GM19467 (cell line): ENCODE data around the gene RHBDL1.

Source experiments
- ATAC-seq: cut with Tn5 transposase; IDR thresholded peaks from one replicate; pipeline ENCODE4 v1.9.1; 2021; ENCODE audit warnings: mild to moderate bottlenecking, moderate library complexity; ENCODE audit not compliant: unreplicated experiment

Gene RHBDL1

DNA sequence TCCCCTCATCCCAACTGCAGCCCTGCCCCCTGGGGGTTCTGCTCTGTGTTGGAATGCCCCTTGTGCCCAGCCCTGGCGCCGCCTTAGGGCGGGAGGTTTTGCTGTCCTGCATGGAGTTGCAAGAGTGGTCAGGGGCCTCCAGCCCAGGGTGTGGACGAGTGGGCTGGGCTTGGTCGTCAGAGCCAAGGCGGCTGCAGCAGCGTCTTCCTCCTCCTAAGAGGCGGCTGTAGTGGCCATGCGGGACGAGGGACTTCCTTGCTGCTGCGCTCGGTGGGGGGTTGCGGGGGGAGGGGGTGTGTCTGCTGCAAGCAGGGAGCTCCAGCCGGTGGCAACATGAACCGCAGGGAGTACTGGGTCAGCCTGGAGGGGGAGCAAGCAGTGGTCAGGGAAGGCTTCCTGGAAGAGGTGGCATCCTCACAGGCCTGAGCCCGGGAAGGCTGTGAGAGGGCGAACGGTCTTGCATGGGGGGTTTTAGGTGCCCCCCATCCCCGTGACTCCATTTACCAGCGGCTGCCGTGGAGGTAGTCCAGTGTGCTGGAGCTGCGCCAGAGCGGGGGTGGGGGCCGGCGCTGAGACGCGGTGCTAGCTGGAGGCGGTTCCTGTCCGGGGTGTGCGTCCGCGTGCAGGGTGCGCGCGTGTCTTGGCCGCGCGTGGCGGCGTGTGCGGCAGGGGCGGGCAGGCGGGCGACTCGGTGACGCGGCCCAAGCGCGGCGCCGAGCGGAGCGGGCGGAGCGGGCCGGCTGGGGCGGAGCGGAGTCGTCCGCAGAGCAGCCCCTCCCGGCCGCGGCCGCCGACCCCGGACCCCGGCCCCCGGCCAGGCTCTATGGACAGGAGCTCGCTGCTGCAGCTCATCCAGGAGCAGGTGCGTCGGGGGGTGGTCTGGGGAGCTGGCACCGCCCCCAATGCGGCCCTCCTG is at the start of gene RHBDL1:
Gene RHBDL1, plus strand, starts transcription at position 704 of the 916 bp plus-strand sequence. Its CDS starts 120 bp downstream, at position 824.
- ATAC-seq: no peak

DNA sequence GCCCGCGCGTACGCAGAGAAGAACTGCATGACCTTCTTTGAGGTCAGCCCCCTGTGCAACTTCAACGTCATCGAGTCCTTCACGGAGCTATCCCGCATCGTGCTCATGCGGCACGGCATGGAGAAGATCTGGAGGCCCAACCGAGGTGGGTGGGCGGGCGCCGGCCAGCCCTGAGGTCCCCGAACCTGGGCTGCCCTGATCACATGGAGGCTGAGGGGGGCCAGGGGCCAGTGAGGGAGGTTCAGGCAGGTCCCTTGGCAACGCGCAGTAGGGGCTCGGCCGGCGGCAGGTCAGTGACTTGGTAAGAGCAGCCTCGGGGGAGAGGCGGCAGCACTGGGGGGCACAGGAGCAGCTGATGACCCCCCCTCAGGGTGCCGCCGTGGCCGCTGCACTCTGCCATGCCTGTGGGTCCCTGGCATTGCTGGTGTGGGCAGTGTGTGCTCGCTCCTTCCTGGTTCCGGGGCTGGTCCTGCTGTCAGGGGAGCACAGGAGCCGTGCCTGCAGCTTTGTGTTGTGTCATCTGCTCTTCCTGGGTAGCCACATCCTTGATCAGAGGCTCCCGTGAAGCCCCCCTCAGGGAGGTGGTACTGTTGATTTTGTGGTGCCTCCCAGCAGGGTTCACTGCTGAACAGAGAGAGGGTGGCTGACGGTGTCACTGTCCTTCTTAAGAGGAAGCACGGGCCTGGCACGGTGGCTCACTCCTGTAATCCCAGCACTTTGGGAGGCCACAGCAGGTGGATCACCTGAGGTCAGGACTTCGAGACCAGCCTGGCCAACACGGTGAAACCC is 49.3 kb upstream of the RHBDL1 start:
- no peak for ATAC-seq

DNA sequence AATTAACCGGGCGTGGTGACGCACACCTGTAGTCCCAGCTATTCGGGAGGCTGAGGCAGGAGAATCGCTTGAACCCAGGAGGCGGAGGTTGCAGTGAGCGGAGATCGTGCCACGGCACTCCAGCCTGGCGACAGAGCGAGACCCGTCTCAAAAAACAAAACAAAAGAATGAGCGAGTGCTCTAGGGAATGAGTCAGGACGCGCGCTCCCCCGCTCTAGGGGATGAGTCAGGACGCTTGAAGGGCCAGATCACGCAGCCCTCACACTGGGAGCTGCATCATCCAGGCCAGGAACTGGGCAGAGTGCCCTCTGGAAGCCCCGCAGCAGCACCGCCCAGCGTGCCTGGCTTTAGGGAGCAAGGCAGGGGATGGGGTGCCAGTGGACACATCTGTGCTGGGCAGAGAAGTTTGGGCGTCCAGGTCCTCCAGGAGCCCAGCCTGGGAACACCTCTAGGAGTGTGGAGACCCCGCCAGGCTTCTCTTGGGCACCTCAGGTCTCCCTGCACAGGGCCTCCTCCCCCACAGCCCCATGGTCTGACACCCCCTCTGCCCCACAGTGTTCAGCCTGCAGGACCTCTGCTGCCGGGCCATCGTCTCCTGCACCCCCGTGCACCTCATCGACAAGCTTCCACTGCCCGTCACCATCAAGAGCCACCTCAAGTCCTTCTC is 48.6 kb upstream of the RHBDL1 start:
- ATAC-seq: no peak

DNA sequence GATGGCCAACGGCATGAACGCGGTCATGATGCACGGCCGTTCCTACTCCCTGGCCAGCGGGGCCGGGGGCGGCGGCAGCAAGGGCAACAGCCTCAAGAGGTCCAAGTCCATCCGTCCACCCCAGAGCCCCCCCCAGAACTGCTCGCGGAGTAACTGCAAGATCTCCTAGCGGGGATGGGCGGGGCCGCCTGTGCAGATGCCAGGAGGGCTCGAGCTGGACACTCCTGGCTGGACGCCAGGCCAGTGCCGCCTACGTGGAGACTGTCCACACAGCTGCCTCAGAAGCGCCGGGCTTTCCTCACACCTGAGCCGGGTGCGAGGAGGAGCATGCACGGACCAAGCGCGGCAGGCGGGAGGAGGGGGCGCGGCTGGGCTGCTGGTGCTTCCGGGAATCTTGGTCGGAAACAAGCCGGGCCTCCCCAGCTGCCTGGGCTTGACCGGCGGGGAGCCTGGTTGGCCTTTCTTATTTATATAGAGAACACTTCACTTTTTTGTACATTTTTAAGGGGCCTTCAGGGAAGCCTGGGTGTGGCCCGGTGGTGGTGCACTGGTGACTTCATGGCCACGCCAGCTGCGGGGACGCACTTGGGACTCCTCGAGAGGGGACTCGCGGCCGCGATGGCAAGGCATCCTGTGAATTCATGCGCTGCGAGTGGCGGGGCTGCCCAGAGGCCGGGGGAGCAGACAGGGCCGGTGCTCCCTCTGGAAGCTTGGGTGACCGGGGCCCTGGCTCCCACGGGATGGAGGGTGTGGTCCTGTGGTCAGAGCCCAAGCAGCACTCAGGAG is 47.8 kb upstream of the RHBDL1 start:
- no peak for ATAC-seq

DNA sequence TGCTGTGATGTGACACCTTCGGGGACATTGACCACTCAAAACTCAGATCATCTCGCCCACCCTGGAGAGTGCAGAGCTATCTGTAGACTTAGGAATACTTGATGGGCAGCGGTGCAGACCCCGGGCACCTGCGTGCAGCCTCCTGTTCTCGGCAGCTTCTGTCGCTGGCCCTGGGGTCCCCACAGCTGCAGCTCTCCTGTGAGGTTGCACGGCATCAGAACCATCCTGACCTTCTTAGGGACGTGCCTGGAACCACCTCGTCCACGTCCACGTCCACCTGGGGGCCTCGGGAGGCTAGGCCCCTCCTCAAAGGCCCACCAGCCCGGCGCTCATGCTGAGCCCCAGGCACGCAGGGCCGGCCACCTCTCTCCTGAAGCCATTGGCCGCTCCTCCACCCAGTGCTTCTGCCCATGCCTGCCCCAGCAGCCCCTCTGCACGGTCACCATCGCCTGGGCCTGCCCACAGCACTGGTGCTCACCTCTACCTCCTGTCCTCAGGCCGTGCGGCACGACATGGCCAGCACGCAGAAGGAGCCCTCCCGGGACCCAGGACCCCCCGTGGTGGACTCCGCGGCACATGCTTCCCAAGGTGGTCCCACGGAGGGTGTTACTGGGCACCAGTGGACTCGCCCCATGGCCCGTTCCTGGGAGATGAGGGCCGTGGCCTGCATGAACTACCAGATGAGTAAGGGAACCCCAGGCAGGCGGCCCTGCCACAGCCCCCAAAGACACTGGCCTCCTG is 47.0 kb upstream of the RHBDL1 start:
- no peak for ATAC-seq

DNA sequence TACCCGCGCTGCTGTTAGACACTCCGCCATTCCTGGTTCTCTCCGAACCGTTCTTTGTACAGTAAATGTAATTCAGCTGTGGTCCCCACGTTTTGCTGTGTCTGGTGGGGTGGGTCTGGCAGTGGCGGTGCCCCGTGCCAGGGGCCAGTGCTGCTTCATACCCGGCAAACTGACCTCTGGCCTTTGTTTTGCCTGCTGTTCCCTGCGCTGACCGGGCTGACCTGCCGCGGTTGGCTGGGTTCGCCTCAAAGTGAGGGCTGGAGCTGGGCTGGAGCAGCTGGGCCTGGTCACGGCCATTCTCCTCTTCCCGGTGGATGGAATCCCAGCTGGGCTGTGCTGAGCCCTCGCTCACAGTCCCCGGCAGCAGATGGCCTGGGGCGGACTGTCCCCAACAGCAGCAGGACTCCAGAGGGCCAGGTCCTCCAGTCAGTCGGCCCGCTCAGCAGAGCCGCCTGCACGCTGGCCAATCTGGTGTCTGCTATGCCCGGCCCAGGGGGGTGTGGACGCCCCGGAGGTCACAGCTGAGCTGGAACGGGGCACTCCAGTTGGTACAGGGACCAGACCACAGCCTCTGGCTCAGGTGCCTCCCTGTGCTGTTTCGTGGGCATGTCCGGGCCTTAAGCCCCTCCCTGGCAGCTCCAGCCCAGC is 46.2 kb upstream of the RHBDL1 start:
- ATAC-seq: no peak

DNA sequence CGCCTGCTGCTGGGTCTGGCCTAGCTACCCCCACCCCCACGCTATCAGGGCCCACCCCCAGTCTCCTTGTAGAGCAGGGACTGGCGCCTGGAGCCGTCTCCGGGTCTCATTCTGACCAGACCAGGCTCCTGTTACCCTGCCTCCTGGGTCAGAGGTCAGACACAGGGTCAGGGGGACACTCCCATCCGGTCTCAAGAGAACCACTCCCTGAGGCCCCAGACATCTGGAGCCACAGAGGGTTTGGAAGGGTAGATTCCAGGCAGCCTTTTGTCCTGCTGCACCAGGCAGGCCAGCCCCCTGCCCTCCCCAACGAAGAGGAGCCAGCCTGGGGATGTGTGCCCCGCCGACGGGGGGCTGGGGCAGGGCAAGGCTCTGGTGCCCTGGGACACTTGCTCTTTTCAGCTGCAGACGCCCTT is 45.6 kb upstream of the RHBDL1 start:
- ATAC-seq: no peak

DNA sequence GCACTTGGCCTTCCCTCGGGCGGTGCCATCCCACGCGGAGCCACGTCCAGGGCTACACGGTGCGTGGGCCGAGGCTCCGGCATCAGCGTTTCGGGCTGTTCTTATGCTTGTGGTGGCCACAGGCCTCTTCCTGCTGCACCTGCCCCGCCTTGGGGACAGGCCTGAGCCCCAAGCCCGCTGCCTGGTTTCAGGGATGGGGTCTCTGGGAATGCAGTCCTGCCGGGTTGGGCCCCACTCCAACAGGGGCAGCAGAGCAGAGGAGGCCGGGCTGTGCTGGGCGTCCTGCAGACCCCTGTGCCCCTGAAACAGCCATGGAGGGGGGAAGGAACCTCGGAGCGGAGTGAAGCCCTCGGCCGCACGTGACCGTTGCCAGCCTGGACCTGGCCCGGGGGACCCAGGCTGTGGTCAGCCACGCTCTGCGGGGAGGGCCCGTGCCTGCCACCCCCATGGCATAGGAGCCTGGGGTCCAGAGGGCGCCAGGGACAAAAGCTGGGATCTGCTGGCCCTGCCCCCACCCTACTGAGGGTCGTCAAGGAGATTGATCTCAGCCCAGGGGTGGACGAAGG is 45.1 kb upstream of the RHBDL1 start:
- no peak for ATAC-seq

DNA sequence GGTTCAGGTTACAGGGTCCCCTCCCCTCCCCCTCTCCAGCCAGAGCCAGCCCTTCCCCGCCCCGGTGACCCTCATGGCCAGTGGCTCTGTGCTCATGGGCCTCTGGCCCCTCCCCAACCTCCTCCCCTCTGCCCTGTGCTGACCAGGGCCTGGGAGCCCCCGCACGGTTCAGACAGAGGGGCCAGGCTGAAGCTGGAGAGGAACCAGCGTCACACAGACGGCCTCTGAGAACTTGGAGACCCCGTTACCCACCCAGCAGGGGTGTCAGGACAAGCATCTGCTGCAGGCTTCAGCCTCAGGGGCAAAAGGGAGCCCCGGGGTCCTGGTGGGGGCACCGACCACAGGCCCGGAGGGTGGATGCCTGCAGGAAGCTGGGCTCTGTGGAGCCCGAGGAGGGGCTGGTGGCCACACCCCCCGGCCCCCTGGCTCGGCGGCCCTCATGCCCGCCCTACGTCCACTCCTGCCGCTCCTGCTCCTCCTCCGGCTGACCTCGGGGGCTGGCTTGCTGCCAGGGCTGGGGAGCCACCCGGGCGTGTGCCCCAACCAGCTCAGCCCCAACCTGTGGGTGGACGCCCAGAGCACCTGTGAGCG is 44.6 kb upstream of the RHBDL1 start, which contains the start of gene WFIKKN1:
Gene WFIKKN1, plus strand, starts transcription at position 171 of the 591 bp plus-strand sequence. Its CDS starts 269 bp downstream, at position 440.
- no peak for ATAC-seq

DNA sequence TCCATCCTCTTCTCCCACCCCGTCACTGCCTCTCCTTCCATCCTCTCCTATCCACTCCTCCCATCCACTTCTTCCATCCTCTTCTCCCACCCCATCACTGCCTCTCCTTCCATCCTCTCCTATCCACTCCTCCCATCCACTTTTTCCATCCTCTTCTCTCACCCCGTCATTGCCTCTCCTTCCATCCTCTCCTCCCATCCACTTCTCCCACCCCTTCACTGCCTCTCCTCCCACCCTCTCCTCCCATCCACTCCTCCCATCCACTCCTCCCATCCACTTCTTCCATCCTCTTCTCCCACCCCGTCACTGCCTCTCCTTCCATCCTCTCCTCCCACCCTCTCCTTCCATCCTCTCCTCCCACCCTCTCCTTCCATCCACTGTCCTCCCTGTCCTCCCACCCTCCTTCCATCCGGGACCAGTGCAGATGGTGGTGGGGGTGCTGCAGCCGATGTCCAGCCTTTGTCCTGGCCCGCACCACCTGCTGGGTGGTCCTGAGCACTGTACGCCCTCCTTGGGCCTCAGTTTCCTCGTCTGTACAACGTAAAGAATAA is 43.6 kb upstream of the RHBDL1 start:
- no peak for ATAC-seq

DNA sequence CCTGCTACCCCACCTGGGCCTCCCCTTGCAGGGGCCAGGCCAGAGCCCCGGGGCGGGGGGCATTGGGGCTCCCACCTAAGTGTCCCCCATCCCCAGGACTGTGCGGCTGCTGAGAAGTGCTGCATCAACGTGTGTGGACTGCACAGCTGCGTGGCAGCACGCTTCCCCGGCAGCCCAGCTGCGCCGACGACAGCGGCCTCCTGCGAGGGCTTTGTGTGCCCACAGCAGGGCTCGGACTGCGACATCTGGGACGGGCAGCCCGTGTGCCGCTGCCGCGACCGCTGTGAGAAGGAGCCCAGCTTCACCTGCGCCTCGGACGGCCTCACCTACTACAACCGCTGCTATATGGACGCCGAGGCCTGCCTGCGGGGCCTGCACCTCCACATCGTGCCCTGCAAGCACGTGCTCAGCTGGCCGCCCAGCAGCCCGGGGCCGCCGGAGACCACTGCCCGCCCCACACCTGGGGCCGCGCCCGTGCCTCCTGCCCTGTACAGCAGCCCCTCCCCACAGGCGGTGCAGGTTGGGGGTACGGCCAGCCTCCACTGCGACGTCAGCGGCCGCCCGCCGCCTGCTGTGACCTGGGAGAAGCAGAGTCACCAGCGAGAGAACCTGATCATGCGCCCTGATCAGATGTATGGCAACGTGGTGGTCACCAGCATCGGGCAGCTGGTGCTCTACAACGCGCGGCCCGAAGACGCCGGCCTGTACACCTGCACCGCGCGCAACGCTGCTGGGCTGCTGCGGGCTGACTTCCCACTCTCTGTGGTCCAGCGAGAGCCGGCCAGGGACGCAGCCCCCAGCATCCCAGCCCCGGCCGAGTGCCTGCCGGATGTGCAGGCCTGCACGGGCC is 42.8 kb upstream of the RHBDL1 start:
- ATAC-seq: no peak

DNA sequence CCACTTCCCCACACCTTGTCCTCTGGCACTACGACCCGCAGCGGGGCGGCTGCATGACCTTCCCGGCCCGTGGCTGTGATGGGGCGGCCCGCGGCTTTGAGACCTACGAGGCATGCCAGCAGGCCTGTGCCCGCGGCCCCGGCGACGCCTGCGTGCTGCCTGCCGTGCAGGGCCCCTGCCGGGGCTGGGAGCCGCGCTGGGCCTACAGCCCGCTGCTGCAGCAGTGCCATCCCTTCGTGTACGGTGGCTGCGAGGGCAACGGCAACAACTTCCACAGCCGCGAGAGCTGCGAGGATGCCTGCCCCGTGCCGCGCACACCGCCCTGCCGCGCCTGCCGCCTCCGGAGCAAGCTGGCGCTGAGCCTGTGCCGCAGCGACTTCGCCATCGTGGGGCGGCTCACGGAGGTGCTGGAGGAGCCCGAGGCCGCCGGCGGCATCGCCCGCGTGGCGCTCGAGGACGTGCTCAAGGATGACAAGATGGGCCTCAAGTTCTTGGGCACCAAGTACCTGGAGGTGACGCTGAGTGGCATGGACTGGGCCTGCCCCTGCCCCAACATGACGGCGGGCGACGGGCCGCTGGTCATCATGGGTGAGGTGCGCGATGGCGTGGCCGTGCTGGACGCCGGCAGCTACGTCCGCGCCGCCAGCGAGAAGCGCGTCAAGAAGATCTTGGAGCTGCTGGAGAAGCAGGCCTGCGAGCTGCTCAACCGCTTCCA is 42.0 kb upstream of the RHBDL1 start:
- no peak for ATAC-seq

DNA sequence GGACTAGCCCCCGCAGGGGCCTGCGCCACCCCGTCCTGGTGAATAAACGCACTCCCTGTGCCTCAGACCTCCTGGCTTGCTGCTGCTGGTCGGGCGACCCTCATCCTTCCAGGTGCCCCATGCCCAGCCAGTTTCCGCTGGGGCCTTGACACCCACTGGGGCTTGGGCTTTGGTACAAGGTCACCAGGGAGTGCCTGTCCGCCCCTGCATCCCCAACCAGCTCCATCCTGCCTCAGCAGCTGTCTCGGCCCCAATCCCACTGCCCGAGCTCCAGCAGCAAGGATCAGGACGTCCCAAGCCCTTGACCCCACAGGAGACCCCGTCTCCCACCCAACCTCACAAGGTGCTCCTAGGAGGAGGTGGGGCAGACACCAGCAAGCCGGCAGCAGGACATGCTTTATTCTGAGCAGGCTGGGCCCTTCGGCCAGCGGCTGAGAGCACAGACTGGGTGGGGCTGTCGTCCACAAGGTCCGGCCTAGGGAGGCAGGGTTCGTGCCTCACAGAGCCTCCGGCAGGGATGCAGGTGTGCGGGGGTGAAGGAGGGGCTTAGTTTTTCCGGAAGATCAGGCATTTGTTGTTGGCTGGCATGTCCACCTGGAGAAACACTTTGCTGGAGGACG is 41.3 kb upstream of the RHBDL1 start:
- no peak for ATAC-seq

DNA sequence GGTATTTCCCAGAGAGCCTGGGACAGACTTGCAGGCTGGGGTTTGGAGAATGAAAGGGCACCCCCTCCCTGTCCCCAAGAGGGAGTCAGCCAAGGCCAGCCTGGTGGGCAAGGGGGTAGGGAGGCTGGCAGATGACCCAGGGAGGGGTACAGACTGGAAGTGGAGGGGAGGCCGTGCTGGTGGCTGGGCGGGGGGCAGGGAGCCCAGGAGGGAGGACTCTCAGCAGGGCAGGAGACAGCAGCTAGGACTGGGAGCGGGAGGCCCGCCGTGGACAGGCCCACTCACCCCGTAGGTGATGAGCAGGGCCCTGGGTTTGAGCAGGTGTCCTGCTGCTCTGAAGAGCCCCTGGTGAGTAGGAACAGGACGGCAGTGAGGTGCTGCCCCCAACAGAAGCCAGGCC is 40.5 kb upstream of the RHBDL1 start:
- no peak for ATAC-seq

DNA sequence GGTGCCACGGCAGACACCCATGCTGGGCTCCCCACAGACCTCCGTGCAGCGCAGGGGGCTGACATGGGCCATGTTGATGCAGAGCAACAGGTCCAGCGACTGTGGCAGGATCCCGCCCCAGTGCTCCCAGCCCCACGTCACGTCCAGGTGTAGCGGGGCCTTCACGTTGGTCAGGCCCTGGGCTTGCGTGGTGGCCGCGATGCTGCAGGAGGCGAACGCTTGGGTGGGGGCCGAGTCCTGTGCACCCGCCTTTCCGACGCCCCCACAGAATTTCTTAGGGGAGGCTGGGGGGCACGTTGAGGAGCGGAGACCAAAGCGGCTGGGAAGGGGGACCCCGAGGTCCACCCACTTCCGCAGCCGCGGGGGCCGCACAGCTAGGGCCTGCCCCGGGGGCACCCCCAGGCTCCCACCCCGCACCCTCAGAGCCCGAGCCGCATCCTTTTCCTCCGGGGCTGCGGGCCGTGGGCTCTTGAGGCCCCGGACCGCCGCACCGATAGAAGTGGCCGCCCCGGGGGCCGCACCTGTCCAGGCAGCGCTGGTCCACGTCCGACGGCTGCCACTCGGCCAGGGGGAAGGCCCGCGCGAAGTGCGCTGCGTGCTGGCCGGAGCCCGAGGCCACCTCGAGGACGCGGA is 39.8 kb upstream of the RHBDL1 start:
- peak; percentile 3 for ATAC-seq
